Pulmonary artery endothelial cell (primary cell): ENCODE data around the gene HUWE1. TPM values are rescaled to one million over a fixed set of nuclear protein-coding genes. Genes with fewer than 3 reads are reported as not detected.
A peak's percentile ranks its signal among the peaks of the same experiment; 100 is the strongest.
"Not testable (repeated sequence)": the region's sequence is repeated elsewhere in the genome, so short reads cannot be mapped to it uniquely, and the experiment has no call there.

Experiments used
- DNase-seq: peaks from one replicate; pipeline ENCODE4 v3.0.0-alpha.2; 2011; ENCODE audit warnings: low read depth, low spot score
- total RNA-seq: library from RNA; depleted of rRNA; stranded (reverse); fragments of >200 nt; gene quantifications from 2 replicates; pipeline ENCODE4 v1.2.3, GENCODE V29; 2014

HUWE1 gene
- total RNA-seq, 1 donor from 2014 or later, result 94.8 TPM

DNA sequence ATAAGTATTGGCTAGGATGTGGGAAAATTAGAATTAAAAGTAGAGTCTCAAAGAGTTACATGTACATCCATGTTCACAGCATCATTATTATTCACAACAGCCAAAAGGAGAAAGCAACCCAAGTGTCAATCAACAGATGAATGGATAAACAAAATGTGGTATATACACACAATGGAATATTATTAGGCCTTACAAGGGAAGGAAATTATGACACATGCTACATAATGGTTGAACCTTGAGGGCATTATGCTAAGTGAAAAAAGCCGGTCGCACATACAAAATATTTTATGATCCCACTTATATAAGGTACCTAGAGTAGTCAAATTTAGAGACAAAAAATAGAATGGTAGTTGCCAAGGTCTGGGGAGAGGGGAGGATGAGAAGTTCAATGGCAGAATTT, 80.1 kb downstream of the HUWE1 start:
- peak; percentile 10 for DNase-seq

DNA sequence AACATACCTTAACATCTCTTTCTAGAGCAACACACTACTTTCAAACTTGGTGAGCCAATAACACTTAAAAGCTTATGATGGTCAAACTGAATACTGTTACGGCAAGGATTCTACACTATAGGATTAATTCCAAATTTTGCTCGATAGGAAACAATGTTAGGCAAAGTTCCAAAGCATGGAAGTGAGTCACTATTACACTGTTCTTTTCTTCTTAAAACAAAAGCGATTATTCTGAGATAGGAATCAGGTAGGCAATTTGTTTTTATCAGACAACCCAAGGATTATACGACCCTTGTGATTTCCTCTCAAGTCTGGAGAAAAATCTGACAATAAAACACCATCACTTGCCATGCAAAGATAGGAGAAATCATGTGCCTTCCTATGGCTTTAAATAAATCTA, 81.5 kb downstream of the HUWE1 start:
- DNase-seq, result peak; percentile 27

DNA sequence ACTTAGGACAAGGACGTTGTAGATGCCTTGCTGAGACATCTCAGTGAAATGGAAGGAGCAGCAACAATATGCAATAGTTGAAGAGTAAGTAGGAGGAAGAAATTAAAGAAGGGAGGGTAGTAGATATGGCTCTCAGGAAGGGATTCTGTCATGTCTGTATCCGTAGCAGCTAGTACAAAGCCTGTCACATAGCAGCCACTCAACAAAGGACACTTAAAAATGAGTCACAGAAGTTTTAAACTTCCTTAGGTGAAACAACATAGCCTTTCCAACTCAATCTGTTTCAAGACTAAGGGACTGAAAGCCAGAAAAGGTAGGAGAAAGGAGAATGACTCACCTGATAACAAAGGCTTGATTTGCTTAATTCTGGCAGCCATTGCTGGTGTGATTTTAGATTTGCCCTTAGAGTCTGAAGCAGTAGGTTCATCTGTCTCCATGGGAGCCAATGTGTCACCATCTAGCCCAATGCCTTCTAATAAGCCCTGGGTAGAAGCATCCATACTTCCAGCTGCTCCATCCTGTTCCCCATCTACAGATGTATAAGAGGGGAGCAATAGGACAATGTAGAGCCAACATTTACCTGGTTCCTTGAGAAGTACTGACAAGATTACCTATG, 86.6 kb downstream of the HUWE1 start:
- DNase-seq, result no peak

DNA sequence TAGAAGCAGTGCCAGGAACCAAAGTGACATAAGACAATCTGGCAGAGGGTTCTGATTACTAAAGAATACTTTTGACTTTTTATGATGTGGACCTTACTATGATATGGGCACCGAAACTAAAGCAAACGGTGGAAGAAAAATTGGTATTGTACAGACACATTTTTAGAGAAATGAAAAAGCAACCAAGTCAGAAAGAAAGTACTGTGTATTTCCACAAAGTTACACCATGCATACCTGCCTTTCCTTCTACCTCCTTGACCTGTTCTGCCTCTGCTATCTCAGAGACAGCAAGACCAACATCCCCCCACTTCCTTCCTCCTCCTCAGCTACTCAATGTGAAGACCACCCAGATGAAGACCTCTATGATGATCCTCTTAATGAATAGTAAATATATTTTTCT, 88.3 kb downstream of the HUWE1 start:
- DNase-seq, result no peak

DNA sequence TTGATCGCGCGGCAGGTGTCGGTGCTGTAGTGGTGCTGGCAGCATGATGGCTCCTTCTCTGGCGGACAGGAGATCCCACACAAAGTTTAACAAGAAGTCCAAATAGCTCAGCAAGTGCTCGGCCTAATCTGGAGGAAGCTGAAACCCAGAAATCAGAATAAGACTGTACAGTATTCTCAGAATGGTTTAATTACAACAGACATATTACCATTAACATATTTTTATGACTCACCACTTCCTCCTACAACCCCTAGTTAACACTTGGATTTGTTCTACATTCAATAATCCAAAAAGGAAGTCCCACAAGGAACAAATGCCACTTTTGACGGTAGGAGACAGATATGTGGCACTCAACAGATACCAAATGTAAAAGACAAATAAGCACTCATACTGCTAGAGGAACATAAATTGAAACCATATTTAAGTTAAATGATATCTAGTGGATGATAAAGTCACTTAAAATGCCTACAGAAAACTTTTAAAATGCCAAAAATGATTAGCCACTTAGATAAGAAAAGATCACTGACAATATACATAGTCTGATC, 91.2 kb downstream of the HUWE1 start:
- DNase-seq, result no peak

DNA sequence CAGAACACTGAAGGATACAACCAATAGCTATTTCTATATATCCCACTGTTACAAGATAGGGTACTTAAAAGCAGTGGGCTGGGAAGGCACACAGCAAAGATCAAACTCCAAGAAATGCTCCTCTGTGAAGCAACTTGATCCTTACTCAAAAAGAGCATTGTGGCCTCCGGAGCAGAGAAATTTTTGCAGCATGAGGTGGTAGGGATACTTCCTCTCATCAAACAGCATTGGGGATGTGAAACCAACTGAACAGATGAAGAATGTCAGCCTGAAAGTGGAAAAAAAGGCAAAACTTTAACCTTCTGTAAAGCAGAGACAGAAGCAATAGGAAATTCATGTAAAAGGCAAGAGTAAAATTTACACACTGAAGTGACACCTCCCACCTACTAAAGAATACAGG, 92.2 kb downstream of the HUWE1 start:
- DNase-seq, result no peak

DNA sequence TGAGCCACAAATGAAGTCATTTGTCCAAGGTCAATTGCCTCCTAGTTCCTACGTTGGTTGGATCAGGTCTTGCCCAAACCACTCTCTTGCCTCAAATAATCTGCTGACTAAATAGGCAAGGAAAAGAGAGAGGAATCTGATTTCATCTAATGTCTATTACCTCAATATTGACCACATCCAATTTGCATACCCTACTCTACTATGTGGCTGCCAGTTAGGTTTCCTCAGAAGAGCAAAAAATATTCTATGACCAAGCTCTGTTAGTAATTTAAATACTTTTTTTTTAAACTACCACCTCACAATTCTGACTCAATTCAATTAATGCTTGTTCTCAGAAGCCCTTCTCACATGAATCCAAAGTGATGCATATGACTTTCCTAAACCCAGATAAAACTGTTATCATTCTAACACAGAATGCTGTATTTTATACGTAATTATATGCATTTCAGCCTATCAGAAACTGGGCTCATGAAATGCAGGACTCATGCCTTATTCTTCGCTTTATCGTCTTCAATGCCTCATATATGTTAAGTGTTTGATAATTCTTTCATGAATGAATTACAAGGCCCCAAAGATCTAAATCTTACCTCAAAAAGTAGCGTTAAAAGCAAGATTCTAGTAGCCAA, 98.6 kb downstream of the HUWE1 start:
- DNase-seq, result no peak

DNA sequence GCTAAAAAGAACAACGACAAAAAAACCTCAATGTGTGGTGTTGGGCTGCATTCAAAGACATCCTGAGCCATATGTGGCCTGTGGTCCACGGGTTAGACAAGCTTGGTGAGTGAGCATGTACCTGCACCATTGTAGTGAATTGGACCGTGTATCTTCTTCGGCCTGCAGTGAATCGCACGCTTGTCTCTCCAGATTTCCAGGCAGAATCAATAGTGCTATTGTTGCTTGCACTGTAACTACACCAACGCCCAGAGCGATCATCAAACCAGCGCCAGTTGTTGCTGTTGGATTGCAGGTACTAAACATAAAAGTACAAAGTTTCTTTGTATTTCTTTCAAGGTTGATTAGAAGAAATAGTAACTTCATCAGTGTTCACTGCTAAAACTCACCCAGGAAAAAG, 101.6 kb downstream of the HUWE1 start:
- no peak for DNase-seq

DNA sequence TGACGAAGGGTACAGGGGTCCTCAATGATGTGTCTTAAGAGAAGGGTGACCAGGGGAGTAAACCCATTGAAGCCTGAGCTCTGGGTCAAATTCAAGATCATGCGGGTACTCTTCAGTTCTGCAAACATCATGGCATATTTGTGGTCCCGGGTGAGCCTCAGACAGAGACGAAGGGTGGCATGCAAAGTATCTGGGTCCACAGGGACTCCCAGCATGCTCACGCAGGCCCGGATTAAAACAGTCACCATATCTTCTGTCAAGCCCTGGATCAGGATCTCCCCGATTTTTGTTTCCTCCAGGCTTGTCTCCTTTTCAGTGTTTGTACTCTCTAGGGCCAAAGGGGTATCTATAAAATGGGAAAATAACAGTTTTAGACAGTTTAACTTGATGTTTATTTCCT, 102.9 kb downstream of the HUWE1 start:
- no peak for DNase-seq

DNA sequence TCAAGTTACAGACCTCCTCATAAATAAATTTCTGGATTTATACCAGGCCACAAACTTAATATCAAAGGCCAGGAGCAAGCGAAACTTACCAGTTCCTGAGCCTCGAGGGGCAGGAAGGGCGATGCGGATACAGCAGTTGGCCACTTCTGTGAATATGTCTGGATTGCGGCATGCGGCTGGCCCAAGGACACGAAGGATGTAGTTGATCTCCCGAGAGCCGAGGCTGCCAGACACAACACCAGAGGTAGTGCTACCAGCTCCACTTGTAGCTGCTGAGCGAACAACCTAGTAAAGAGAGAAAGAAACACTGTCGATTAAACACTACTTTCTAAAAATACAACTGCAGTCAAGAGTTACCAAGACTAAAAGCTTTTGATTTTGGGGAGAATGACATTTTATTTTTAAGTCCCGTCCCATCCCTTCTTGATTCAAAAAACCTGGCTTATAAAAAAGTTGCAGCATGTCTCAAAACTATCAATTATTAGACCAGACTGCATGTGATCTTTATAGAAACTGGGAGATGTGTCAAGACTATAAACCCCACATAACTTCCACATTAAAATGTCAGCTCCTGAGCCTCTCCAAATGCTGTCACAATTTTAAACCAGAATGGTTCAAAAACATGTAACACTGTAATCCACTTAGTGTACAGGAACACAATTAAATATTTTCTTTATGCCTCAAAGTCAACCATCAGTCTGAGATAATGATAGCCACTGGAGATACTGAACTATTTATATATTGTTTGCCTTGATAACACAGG, 105.6 kb downstream of the HUWE1 start:
- DNase-seq, result no peak

DNA sequence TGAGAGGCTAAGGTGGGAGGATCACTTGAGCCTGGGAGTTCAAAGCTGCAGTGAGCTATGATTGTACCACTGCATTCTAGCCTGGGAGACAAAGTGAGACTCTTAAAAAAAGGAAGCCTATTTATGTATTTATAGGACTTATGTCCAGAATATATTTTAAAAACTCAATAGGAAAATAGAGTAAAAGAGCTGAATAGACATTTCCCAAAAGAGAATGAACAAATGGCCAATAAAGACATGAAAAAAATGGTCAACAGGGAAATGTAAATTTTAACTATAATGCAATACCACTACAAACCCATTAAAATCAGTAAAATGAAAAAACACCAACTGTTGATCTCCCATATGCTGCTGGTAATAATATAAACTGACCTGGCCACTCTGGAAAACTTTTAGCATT, 115.0 kb downstream of the HUWE1 start:
- no peak for DNase-seq

DNA sequence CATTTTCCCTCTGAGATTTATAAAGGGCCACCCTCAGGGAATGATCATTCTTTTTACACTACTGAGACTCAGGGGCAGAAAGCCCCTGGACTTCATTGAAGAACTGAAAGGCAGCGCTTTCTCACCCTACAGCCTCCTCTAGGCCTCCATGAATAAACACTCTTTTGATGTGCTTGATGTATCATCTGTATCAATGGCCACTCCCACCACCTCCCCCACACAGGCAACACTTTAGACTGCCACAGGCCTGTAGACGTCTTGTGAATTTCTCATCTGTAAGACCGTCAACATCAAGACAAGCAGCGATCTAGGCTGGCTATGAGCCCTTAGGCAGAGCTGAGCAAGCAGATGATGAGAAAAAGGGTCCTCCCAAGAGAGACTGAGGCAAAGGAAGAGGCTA, 123.2 kb downstream of the HUWE1 start:
- DNase-seq, result no peak

DNA sequence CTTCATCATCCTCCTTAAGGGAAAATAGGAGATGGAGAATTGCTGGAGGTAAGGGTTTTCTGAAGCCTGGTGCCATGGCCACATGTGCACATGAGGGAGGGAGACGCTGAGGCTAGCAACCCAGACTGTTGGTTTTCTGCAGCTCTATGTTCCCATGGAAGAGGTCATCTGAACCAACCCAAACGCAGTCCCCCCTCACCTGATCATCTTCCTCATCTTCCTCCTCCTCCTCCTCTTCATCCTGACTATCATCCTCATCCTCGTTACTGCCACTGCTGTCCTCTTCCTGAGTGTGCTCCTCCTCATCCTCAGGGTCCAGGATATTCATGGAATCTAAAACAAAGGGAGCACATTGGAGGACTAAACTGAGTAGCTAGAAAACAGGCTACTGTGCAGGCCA, 124.6 kb downstream of the HUWE1 start:
- DNase-seq, result no peak

DNA sequence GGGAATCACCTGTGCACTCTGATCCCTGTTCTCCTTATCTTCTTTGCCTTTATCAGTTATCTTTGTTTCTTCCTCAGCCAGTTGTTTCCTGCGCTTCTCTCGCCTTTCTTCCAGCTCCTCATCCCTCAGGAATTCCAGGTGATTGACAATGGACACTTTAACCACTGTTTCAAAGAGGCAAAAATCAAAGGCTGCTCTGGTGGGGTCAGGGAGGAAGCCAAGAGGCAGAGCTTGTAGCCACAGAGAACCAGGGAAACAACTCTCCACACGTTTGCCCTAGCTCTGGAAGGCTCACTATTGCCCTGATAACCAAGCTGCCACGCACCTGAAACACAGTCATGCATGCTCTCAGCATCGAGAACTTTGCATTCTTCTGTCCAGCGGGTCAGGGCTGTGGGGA, 127.9 kb downstream of the HUWE1 start:
- DNase-seq, result no peak

DNA sequence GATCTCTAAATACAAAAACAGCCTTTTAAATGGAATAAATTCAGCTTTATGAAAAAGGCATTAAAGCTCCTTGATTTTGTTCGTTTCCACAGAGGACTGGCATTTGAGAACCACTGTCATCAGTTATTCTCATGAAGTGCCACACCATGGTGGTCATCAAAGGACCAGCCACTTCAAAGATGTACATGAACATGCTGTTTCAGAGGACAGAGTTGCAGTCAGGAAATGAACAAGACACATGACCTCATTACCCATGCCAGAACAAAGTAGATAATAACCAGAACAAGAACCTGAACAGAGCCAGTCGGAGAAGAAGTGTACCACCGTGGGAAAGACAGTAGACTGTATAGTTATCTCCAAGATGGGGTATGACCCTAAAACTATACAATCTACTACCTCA, 129.7 kb downstream of the HUWE1 start:
- no peak for DNase-seq

DNA sequence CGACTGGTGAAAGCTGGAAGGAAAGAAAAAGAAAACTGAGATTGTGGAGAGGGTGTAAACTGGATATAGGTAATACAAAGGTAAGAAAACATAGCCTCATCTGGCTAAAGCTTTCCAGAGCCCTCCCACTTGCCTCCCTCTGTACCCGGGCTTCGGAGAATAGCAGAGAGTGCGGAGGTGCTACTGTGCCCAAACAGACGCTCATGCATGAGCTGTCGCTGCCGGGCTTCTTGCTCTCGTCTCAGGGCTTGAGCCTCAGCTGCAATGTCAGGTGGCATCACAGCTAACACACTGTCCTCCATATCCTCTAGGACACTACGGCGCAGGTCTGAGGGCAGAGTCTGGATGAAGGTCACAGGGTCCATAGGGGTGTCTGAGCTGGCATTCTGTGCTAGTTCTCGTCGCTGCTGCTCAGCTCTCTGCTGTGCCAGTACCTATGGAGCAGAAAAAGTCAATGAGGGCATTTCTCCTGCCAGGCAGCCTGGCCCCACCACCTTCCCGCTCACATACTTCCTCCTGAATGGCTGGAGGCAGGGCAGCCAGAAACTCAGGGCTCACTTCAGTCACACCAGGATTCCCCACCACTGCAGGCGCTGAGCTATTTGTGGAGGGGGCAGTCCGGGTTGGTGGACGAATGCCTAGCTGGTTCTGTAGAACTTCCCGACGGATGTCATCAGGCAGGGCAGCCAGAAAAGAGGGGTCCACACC, 135.6 kb downstream of the HUWE1 start:
- no peak for DNase-seq

DNA sequence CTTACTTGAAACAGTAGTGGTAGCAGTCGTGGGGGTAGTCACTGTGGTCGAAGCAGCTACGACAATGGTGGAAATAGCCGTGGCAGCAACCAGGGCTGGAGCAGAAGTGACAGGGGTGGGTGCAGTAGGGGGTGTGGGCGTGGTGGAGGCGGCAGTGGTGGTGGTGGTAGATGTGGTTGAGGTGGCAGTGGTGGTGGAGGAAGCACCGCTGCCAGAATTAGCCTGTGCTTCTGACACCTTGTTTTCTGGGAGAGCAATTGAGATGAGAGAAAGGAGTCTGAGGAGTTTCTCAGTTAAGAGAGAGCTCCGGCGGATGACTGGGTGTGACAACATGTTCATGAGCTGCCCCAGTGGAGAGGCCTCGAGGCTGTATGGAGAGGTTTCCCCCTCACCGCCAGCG, 138.9 kb downstream of the HUWE1 start:
- DNase-seq, result no peak

DNA sequence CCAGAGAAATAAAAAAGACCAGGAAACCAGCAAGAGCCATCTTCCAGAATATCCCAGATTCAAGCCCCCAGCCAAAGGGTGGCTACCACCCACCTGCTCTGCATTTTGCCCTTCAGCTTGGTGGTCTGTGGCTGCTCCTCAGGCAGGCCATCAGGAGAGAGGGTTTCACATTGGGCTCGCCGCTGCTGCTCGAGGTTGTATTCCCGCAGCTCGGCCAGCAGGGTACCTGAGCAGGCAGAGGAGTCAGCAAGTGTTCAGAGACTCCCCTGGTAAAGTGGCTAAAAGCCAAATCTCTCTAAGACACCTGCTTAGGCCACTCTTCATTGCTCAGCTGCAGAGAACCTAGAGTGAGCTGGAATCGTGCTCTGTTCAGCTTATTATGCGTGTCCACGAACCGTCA, 141.6 kb downstream of the HUWE1 start:
- no peak for DNase-seq

DNA sequence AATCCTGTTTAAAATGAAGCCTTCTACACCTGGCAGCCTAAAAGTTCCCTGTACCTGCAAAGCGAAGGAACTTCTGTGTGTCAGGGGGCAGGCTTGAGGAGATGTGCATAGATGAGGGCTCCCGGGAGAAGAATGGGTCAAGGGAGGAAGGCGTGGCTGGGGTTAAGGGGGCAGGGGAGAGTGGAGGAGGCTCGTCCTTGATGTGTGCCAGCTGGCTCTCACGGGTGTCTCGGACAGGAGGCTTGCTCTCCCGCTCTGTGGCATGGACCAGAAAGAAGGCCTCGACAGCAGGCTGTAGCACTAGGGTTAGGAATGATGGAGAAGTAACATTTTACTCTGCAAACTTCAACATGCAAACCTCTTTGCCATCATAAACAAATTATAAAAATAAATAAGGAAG, 147.7 kb downstream of the HUWE1 start:
- DNase-seq, result no peak

DNA sequence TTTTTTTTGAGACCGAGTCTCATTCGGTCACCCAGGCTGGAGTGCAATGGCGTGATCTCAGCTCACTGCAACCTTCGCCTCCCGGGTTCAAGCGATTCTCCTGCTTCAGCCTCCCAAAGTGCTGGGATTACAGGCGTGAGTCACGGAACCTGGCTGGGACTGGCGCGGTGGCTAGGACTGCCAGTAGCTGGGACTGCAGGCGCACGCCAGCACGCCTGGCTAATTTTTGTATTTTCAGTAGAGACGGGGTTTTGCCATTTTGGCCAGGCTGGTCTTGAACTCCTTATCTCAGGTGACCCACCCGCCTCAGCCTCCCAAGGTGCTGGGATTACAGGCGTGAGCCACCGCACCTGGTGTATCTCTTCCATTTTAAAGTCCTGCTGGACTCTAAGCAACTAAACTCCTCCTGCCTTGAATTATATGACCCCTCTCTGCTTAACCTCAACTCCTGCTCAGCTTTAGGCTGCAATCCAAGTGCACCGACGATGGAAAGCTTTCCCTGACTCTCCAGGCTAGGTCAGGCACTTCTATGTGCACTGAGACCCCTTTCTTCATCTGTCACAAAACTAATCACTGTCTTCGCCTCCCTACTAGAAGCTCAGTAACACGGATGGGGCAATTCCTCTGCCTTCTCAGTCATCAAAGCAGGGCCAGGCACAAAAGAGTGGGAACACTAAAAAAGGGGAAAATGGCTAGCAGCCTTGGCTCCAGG, 155.1 kb downstream of the HUWE1 start:
- not testable (repeated sequence) for DNase-seq

DNA sequence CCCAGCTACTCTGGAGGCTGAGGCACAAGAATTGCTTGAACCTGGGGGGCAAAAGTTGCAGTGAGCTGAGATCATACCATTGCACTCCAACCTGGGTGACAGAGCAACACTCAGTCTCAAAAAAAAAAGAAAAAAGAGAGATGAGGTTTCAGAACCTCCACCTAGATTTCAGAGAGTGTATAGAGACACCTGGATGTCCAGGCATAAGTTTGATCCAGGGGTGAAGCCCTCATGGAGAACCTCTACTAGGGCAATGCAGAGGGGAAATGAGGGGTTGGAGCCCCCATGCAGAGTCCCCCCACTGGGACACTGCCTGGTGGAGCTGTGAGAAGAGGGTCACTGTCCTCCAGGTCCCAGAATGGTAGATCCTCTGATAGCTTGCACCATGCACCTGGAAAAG, 159.5 kb downstream of the HUWE1 start:
- no peak for DNase-seq
